HG03469 (cell line): ENCODE data around the gene ELOVL5.
"Not testable (repeated sequence)": the region's sequence is repeated elsewhere in the genome, so short reads cannot be mapped to it uniquely, and the experiment has no call there.

Experiments
- ATAC-seq: cut with Tn5 transposase; IDR thresholded peaks from one replicate; pipeline ENCODE4 v1.9.1; 2021; ENCODE audit warnings: mild to moderate bottlenecking, moderate library complexity, moderate number of reproducible peaks; ENCODE audit not compliant: unreplicated experiment

Gene ELOVL5

DNA sequence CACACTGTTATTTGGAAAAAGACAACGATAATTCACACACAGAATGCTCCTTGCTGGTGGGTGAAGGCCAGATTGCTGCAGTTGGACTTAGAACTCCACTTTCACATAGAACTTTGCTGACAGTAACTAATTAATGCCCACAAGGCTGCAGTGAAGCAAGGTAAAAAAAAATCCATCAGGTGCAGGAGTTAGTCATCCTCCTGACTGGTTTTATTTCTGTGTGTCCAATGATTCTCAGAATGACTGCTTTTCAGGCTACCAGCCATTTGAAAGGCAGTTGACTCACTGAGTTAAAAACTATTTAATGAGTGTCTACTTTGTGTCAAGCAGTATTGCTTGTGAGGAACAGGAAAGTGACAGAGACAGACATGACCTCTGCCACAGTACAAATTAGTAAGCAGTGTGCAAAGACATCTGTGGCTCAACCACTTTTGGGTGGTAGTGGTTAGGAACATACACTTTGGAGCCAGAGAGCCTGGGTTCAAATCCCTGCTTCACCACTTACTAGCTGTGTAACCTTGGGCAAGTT is 41.9 kb downstream of the ELOVL5 start:
- peak; percentile 73 for ATAC-seq

DNA sequence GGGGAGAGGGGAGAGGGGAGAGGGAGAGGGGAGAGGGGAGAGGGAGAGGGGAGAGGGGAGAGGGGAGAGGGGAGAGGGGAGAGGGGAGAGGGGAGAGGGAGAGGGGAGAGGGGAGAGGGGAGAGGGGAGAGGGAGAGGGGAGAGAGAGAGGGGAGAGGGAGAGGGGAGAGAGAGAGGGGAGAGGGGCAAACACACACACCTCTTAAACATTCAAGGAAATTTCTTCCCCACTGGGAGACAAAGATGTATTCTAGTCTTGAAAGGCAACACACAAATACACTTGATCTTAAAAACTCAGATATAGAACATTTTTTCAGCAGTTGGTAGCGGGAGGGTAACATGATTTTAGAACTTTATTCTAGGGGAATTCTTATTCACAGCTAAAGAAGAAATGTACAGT is 42.5 kb downstream of the ELOVL5 start:
- ATAC-seq = not testable (repeated sequence)

DNA sequence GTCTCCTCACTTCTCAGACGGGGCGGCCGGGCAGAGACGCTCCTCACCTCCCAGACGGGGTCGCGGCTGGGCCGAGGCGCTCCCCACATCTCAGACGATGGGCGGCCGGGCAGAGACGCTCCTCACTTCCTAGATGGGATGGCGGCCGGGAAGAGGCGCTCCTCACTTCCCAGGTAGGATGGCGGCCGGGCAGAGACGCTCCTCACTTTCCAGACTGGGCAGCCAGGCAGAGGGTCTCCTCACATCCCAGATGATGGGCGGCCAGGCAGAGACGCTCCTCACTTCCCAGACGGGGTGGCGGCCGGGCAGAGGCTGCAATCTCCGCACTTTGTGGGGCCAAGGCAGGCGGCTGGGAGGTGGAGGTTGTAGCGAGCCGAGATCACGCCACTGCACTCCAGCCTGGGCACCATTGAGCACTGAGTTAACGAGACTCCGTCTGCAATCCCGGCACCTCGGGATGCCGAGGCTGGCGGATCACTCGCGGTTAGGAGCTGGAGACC is 43.2 kb downstream of the ELOVL5 start:
- not testable (repeated sequence) for ATAC-seq

DNA sequence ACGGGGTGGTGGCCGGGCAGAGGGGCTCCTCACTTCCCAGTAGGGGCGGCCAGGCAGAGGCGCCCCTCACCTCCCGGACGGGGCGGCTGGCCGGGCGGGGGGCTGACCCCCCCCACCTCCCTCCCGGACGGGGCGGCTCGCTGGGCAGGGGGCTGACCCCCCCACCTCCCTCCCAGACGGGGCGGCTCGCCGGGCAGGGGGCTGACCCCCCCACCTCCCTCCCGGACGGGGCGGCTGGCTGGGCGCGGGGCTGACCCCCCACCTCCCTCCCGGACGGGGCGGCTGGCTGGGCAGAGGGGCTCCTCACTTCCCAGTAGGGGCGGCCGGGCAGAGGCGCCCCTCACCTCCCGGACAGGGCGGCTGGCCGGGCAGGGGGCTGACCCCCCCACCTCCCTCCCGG is 43.8 kb downstream of the ELOVL5 start:
- ATAC-seq = not testable (repeated sequence)

DNA sequence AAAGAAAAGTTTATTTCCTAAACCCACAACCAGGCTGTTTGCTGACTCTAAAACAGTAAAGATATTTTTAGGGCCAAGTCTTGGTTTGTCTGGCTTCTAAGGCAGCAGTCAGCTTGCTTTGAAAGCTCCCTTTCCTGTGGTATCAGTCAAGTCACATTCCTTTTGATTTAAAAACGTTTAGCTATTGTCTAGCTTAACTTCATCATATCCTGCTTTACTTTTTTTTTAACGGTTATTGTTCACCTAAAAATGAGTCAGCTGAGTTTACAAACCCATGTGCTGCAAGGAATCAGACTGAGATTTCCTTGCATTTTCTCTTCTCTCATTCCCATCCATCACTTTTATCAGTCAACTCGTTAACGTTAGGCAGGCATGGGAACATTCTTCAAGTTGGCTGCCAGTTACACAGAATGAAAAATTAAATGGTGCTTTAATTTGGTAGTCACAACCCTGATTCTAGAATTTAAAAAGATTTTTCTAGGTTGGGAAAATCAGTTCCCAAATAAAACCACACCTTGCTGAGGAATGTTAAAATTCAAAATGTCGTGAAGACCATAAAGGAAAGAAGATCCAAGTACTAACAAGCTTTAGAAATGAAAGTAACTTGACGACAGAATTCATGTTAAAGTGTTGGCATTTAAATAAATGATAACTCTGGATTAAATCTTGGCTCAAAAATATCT is 45.9 kb downstream of the ELOVL5 start:
- ATAC-seq = no peak

DNA sequence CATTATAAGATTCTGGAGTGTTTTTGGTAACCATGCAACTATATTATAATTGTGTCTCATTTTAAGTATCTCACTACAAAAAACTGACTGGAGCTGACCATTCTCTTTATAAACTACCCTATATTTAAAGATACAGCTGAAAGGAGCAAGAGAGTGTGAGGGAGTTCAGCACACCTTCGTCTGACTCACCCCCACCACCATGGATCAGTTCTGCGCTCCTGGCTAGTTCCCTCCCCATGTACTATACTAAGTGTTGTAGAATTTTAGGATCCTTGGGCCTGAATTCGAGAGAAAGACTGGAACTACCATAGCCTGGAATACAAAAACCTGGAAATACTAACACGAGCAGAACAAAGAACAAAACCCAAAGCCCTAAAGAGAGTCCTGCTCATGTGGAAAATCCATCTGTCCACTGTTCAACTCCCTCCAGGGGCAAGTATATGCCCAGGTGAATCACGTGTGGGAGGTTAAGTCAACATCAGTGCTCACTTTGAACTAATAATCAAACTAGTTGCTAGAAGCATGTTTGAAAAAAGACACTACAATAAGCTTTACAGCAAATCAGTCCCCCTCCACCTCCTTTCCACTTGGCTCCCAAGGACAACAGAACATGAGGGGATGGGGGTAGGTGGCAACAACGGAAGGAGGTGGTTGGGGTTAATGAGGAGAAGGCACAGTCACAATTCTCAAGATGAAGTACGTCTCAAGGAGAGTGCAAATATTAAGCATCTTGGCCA is 46.8 kb downstream of the ELOVL5 start:
- ATAC-seq = no peak

DNA sequence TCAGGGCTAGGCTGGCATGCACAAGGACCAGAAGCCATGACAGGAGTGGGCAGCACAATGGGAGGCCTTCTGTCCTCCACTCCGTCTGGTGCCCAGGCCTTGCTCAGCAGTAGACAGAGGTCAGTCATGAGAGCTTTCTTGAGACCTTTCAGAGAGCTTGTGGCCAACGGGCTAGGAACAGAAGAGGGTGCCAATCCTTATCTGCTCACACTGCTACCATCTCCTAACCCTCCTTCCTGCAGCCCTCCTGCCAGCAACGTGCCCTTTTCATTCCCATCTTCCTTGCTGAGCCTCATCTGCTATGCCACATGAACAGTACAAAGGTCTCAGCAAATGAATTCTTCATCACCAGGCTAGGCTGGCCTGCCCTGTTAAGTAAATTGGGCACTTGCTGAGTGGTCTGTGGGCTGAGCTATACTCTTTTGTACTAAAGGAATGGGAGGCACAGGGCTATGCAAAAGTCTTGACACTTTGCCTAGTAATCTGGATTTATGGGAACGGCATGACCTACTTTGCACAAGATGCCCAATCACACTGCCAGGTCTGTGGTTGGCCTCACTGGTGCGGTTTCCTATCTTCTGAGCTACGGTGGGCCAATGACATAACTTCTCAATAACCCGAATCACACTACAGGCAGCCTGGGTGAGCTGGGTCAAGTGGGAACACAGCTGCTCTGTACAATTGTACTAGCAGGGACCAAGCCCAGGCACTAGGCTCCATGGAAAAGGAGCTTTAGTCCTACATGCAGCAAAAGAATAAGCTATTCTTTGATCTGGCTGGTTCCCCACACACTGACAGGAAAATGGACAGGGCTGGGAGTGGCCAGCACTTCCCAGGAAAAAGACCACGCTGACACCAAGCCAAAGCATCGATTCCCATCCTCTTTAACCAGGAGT is 47.8 kb downstream of the ELOVL5 start:
- ATAC-seq = no peak

DNA sequence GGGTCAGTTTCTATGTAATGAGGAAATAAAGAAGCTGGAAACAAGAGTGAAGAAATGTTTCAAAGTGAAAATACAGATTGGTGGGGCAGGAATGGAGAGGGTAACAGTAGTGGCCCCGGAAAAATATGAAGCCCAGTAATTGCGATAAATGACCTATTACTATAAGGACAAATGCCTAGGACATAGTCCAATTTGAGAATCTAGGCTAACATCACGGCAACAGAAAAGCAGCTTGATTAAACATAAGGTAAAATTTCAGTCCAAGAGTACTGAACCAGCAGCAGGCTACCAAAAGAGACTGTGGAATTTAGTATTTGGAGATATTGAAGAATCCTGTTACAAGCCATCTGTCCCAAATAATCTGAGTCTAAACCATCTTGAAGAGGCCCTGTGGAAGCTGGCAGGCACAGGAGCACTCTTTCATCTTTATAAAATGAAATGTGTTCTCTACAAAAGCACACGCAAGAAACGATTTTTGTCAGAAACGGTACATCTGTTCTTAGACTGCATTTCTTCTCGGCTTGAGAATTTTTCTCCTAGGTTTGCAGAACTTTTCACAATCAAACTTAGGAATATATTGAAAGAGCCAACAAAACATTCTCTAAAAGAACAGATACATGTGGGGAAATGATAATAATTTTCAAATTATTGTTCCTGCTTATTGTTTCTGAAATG is 49.3 kb downstream of the ELOVL5 start:
- ATAC-seq = no peak

DNA sequence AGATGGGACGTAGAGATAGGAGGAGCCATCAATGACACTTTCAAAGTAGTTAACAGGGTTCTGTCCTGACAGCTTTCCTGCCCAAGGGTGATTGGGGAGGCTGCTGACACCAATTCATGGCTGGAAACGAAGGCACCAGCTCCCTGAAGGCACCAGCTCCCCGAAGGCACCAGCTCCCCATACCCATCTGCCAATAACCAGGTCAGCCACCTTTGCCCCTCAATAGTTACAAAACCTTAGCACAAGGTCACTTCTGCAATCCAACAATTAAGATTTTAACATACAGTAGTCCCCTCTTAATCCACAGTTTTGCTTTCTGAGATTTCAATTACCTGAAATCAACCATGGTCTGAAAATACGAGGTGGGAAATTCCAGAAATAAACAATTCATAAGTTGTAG is 51.7 kb downstream of the ELOVL5 start:
- ATAC-seq = no peak

DNA sequence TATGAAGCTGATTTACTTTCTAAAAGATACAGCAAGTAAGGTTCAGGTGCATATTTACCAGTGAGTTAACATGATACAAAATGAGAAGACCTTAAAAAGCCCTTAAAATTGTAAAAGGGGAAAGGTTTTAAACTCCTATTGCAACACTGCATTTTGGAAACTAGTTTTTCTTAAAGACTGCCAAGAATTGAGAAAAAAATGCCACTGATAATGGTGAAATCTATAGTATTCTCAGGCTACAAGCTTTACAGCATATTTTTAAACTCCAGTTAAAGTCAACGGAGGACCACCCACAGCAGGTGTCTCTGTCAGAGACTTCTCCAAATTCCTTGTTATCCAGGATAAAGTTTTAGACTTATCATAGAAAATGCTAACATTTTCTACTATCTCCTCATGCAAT is 53.6 kb downstream of the ELOVL5 start:
- no peak for ATAC-seq

DNA sequence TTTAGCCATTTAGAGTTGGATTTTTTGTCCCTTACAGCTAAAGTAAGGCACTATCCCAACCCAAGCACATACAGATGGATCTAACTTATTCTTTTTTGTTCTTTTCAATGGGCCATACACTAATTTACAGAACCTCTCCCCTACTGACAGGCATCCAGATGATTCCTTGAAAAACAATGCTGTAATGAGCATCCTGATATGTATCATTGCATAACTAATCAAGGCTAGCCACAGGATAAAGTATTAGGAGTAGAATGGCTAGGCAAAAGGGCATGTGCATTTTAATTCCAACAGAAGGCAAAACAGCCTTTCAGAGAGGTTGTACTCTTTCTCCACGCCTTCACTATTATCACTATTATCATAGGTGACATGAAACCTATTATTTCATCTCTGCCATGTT is 54.1 kb downstream of the ELOVL5 start:
- no peak for ATAC-seq

DNA sequence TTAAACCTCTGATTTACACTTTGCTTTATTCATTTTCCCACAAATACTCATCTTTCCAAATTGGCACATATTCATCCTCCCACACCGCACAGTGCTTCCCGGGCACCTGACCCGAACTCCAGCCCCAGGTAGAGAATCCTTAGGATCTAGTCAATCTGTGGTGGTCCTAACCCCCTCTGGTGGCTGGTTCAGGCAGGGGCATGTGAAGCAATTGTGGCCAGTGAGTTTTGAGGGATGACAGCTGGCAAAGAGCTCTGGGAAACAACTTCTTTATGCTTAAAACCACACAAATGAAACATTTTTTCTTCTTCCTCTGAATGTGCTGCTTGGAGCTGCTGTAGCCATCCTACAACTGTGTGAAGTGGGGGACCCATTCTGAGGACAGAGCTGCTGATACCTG is 54.7 kb downstream of the ELOVL5 start:
- ATAC-seq = no peak

DNA sequence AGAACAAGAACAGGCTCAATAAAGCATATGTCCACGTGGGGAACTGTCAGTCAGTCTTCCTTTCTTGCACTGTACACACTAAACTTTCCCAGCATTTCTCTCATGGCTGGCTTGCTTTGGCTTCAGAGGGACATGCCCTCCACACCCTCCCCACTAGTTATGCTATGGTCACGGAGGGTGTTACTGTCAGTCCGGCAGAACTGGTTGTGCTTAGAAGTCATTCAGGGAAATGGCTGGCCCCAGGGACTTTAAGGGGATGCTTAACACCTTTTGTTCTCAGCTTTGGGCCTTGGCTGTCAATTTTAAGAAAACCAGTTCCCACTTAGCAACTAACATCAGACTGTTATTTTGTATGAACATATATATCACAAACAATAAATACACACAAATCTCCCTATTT is 55.1 kb downstream of the ELOVL5 start:
- no peak for ATAC-seq

DNA sequence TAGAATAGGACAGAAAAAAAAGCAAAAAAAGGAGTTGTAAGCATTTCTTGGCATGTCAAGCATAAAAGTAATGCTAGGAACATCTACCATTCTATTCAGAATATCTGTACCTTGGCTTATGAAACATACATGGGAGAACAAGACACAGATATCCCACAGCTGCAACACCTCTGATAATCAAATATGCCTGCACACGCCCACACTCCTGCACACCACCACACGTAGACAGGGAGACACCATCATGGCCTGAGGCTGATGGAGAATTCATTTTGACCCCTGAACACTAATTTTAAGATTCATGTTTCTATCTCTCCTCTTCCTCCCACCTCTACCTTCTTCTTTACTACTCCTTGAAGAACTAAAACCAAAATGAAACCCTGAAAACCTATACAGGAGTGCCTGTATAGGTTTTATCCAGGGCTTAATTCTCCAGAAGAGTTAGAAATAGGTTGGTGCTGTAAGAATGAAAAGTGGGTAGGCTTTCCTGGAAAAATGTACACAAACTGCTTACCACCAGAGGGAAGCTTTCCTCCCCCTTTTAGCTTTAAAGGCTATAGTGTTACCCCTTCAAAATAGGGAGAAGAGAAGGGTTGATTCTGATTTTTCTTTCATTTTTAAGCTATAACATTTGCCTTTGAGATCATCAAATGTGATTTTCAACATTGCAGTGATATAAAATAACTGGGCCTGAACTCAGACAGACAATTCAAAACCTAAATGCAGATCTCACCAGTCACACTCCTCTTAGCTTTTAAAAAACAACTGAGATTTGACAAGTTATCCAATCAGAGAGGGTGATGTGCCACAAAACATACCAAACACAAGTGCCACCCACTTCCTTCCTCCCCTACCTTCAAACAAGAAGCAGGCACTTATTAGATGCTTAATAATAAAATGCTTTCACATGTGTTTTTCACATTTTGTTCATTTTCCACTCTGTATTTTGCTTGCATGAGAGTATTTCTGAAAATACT is 57.9 kb downstream of the ELOVL5 start:
- no peak for ATAC-seq

DNA sequence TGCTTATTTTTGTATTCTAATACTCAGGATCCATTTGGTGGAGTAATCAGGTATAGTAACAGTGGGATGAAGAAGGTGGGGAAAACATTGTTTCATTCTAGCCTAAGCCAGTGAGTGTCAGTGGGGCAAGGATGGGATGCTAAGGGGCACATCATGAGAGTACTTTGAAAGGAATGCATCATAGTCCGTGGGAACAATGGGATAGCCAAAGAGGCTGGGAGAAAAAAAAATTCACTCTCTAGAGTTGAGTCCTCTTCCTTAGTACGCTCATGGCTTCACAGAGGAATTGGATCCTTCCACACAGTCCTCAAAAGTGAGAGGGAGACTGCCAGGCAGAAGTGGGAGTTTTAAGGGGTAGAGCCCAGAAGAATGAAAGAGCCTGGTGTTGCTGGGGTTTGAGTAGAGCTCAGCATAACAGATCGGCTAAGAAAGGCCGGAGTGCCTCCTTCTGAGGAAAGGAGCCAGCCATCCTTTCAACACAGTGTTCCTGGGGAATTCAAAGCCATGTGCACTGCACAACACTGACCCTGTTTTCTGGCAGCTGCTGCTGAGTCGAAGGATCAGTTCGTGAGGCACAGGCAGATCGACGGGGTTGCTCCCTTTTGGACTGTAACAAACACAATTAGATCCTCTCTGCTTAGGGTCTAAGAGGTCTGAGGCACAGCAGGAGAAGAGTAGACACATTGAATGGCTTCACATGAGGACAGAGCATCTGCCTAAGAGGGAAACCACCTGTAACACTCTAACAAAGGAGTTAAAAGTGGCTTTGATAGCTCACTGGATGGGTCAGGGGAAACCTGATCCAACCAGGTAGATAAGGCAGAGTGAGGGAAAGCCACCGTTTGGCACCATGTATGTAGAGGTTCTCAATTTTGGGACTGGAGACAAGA is 61.2 kb downstream of the ELOVL5 start:
- ATAC-seq = no peak

DNA sequence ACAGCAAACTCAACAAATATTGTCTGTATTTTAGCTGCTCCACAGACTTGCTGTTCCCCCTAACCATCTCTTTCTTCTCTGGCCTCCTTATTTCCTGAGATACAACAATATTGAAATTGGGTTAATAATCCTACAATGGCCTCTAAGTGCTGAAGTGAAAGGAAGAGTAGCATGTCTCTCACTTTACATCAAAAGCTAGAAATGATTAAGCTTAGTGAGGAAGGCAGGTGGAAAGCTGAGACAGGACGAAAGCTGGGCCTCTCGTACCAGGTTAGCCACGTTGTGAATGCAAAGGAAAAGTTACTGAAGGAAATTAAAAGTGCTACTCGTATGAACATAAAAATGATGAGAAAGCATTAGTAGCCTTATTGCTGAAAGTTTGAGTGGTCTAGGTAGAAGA is 63.8 kb downstream of the ELOVL5 start:
- ATAC-seq = peak; percentile 51

DNA sequence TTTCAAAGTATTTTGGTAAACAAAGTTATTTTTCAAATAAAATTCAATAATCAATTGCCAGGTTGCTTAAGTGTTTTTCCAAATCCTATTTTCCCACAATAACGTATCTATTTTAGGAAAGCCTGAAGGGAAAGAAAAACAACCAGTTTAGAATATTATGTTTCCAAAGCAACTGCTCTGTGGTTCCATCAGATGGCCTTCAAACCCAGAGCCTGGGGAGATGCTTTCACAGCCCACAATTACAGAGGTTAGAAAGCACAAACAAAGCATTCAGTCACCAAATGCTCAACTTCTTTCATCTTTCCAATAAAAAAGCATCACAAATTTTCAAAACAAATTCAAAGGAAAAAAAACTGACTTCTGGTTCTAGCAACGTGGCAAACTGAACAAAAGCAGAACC is 66.0 kb downstream of the ELOVL5 start:
- ATAC-seq = no peak

DNA sequence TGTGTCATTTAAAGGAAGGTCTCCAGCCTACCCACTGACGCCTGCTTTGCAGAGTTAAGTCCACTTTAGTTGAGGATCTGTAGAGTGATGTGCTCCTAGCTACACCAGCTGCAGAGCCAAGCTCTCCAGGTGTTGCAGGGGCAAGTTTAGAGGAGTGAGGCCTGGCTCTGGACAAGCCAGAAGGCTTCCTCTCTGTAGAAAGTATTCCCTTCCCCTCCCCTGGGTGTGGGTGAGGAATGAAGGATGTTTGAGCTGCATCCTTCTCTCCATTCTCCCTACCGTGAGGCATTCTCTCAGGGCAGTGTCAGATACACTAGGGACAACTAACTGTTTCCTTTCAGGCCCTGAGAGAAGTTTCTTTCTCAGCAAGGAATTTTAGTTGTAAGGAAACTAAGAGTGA is 66.5 kb downstream of the ELOVL5 start:
- ATAC-seq = no peak
